HepG2 (cell line): ENCODE data around the gene NAPG. TPM values are rescaled to one million over a fixed set of nuclear protein-coding genes. Genes with fewer than 3 reads are reported as not detected.
A peak's percentile ranks its signal among the peaks of the same experiment; 100 is the strongest.

Source experiments
- BRD4 ChIP-seq: sonication (generic); formaldehyde crosslinking; IDR thresholded peaks from 2 replicates; pipeline ENCODE4 v1.4.0; 2020; ENCODE audit warnings: missing genetic modification reagents
- EEA1 ChIP-seq: sonication (generic); formaldehyde crosslinking; IDR thresholded peaks from 2 replicates; pipeline ENCODE4 v1.5.1; 2020; ENCODE audit warnings: mild to moderate bottlenecking, missing genetic modification reagents, borderline replicate concordance
- HDAC2 ChIP-seq: sonication (generic); formaldehyde crosslinking; IDR thresholded peaks from 2 replicates; pipeline ENCODE4 v1.4.0; 2020; ENCODE audit warnings: missing genetic modification reagents
- KDM4B ChIP-seq: sonication (generic); formaldehyde crosslinking; IDR thresholded peaks from 2 replicates; pipeline ENCODE4 v1.4.0; 2020; ENCODE audit warnings: missing genetic modification reagents
- MTA1 ChIP-seq: sonication (generic); formaldehyde crosslinking; IDR thresholded peaks from 2 replicates; pipeline ENCODE4 v1.4.0; 2020; ENCODE audit warnings: missing genetic modification reagents, mild to moderate bottlenecking, borderline replicate concordance
- MXD4 ChIP-seq: IDR thresholded peaks from 2 replicates; pipeline ENCODE4 v1.6.1; 2016; ENCODE audit warnings: mild to moderate bottlenecking, missing biosample characterization, missing genetic modification reagents
- NFIB ChIP-seq: sonication (generic); formaldehyde crosslinking; IDR thresholded peaks from 2 replicates; pipeline ENCODE4 v1.9.0; 2021; ENCODE audit warnings: missing genetic modification reagents, mild to moderate bottlenecking, borderline replicate concordance
- NPAS2 ChIP-seq: sonication (generic); formaldehyde crosslinking; IDR thresholded peaks from 2 replicates; pipeline ENCODE4 v1.8.0; 2022; ENCODE audit warnings: mild to moderate bottlenecking, missing genetic modification reagents, borderline replicate concordance
- RNF219 ChIP-seq: sonication (generic); formaldehyde crosslinking; IDR thresholded peaks from 2 replicates; pipeline ENCODE4 v1.5.0; 2020; ENCODE audit warnings: mild to moderate bottlenecking, missing genetic modification reagents
- SALL1 ChIP-seq: sonication (generic); formaldehyde crosslinking; IDR thresholded peaks from 2 replicates; pipeline ENCODE4 v1.8.0; 2022; ENCODE audit warnings: mild to moderate bottlenecking, missing genetic modification reagents
- ZBTB4 ChIP-seq: sonication (generic); formaldehyde crosslinking; IDR thresholded peaks from 2 replicates; pipeline ENCODE4 v1.4.0; 2020; ENCODE audit warnings: missing genetic modification reagents, mild to moderate bottlenecking, borderline replicate concordance
- ZFP36 ChIP-seq: fragments of 150-350 bp; IDR thresholded peaks from 2 replicates; pipeline ENCODE4 v1.6.1; 2018; ENCODE audit warnings: borderline replicate concordance, low read length, low read depth; ENCODE audit not compliant: partially characterized antibody
- ZNF430 ChIP-seq: sonication (generic); formaldehyde crosslinking; IDR thresholded peaks from 2 replicates; pipeline ENCODE4 v1.9.0; 2021; ENCODE audit warnings: mild to moderate bottlenecking, missing genetic modification reagents
- ZNF562 ChIP-seq: sonication (generic); formaldehyde crosslinking; IDR thresholded peaks from 2 replicates; pipeline ENCODE4 v1.8.0; 2022; ENCODE audit warnings: missing genetic modification reagents, borderline replicate concordance
- ZNF563 ChIP-seq: sonication (generic); formaldehyde crosslinking; IDR thresholded peaks from 2 replicates; pipeline ENCODE4 v1.8.0; 2022; ENCODE audit warnings: mild to moderate bottlenecking, moderate library complexity, missing genetic modification reagents
- ZNF7 ChIP-seq: IDR thresholded peaks from 2 replicates; pipeline ENCODE4 v1.6.1; 2016; ENCODE audit warnings: missing biosample characterization, missing genetic modification reagents
- ZNF816 ChIP-seq: sonication (generic); formaldehyde crosslinking; IDR thresholded peaks from 2 replicates; pipeline ENCODE4 v1.8.0; 2022; ENCODE audit warnings: missing genetic modification reagents, mild to moderate bottlenecking, borderline replicate concordance
- ZSCAN12 ChIP-seq: sonication (generic); formaldehyde crosslinking; IDR thresholded peaks from 2 replicates; pipeline ENCODE4 v1.9.0; 2021; ENCODE audit warnings: mild to moderate bottlenecking, missing genetic modification reagents
- polyA plus RNA-seq, 8 experiments: library from polyadenylated mRNA; depleted of rRNA in 3 of 8; stranded (reverse) in 7 of 8; unstranded in 1 of 8; fragments of >200 nt; fragmentation: Illumina TruSeq in 4 of 8; extraction: Trizol in 4 of 8; gene quantifications; 2 replicates each; pipeline versions ENCODE4 v1.2.1 to v1.2.3, GENCODE V29; 2011 to 2016; ENCODE audit warnings: low read depth in 4 of 8, missing spikeins in 1 of 8, mixed read lengths in 1 of 8; ENCODE audit not compliant: insufficient read depth in 1 of 8
- total RNA-seq, 5 experiments: library from RNA; depleted of rRNA; stranded (reverse); fragments of >200 nt; fragmentation: Illumina TruSeq; extraction: Trizol; gene quantifications; 2 replicates each; pipeline ENCODE4 v1.2.3, GENCODE V29; 2016; ENCODE audit warnings: low read depth in 1 of 5
- TF ChIP-seq, protein P1 (sequence below): sonication (generic); formaldehyde crosslinking; IDR thresholded peaks from 2 replicates; pipeline ENCODE4 v1.5.1; 2020; ENCODE audit warnings: missing genetic modification reagents, mild to moderate bottlenecking, borderline replicate concordance
- TF ChIP-seq, protein P2 (sequence below): IDR thresholded peaks from 2 replicates; pipeline ENCODE4 v1.6.1; 2016; ENCODE audit warnings: low read depth

Gene NAPG
- total and polyA plus RNA-seq, 2 of the 13 experiments (the other 11 are each of a cell fraction or from before 2014, with no cell fraction given), result 19.8 to 34.4 TPM

DNA sequence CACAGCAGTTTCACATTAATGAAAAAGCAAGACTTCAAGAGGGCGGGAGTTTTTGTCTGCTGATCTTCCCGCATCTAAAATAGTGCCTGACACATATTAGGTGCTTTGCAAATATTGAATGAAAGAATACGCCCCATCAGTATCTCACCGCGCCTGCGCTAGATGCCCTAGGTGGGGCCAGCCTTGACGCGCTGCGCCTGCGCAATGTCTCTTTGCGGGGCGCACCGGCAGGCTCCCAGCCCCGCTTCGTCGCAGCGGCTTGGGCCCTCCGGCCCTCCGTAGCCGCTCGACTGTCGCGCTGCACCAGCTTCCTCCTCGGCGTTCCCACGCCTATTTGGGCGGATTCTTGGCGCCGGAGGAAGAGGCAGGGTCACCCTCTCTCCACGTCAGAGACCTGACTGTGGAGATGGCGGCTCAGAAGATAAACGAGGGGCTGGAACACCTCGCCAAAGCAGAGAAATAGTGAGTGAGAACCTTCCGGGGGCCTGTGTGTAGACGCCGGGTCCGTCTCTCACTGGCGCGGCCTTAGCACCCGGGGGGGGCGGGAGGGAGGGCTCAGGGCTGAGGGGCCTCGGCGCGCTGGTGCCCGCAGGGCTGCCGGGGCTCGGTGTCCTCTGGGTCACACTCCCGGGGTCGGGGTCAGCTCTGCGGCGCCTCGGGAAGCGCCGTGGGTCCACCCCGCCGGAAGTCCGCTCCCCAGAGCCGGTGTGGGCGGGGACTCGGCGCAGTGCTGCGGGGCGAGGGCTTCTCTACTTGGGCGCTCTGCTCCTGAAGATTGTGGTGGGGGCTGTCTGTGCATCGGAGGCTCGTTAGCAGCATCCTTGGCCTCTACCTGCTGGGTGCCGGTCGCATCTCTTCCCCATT, at the start of gene NAPG (continued):
- TF ChIP-seq, protein P1, sequence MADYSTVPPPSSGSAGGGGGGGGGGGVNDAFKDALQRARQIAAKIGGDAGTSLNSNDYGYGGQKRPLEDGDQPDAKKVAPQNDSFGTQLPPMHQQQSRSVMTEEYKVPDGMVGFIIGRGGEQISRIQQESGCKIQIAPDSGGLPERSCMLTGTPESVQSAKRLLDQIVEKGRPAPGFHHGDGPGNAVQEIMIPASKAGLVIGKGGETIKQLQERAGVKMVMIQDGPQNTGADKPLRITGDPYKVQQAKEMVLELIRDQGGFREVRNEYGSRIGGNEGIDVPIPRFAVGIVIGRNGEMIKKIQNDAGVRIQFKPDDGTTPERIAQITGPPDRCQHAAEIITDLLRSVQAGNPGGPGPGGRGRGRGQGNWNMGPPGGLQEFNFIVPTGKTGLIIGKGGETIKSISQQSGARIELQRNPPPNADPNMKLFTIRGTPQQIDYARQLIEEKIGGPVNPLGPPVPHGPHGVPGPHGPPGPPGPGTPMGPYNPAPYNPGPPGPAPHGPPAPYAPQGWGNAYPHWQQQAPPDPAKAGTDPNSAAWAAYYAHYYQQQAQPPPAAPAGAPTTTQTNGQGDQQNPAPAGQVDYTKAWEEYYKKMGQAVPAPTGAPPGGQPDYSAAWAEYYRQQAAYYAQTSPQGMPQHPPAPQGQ (CRISPR knock-in tag), result no peak
- no peak for TF ChIP-seq ZNF562
- no peak for TF ChIP-seq ZNF816 (CRISPR knock-in tag)
- peak; percentile 77 for TF ChIP-seq SALL1 (CRISPR knock-in tag)
- TF ChIP-seq ZFP36, result no peak
- no peak for TF ChIP-seq KDM4B
- TF ChIP-seq ZNF430 (CRISPR knock-in tag), result no peak
- no peak for TF ChIP-seq ZBTB4 (CRISPR knock-in tag)
- TF ChIP-seq NFIB (CRISPR knock-in tag), result no peak
- TF ChIP-seq MTA1 (CRISPR knock-in tag), result no peak
- no peak for TF ChIP-seq ZNF7
- no peak for TF ChIP-seq RNF219
- TF ChIP-seq, protein P2, sequence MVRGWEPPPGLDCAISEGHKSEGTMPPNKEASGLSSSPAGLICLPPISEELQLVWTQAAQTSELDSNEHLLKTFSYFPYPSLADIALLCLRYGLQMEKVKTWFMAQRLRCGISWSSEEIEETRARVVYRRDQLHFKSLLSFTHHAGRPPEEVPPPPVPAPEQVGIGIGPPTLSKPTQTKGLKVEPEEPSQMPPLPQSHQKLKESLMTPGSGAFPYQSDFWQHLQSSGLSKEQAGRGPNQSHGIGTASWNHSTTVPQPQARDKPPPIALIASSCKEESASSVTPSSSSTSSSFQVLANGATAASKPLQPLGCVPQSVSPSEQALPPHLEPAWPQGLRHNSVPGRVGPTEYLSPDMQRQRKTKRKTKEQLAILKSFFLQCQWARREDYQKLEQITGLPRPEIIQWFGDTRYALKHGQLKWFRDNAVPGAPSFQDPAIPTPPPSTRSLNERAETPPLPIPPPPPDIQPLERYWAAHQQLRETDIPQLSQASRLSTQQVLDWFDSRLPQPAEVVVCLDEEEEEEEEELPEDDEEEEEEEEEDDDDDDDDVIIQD (CRISPR knock-in tag), result 0 out of 2 replicates have a peak, but pooled peaks have one; percentile 25
- TF ChIP-seq BRD4 (CRISPR knock-in tag), result no peak
- no peak for TF ChIP-seq ZSCAN12 (CRISPR knock-in tag)
- TF ChIP-seq ZNF563, result 0 out of 2 replicates have a peak, but pooled peaks have one; percentile 23
- peak; percentile 74 for TF ChIP-seq HDAC2 (CRISPR knock-in tag)
- peak; percentile 28; the same call in 1 of the 2 replicates for TF ChIP-seq MXD4 (CRISPR knock-in tag)
- no peak for TF ChIP-seq NPAS2 (CRISPR knock-in tag)
- peak; percentile 83 for TF ChIP-seq EEA1
